Type B pancreatic cell (in vitro differentiated cells): ENCODE results near the gene ELAC1. TPM values are rescaled to one million over a fixed set of nuclear protein-coding genes. Genes with fewer than 3 reads are reported as not detected.
"Not testable (repeated sequence)": the region's sequence is repeated elsewhere in the genome, so short reads cannot be mapped to it uniquely, and the experiment has no call there.

Experiments used
- DNase-seq: peaks from one replicate; pipeline ENCODE4 v3.0.0; 2021; ENCODE audit warnings: mixed read lengths; ENCODE audit not compliant: unreplicated experiment; ENCODE audit errors: extremely low spot score
- H3K27ac Mint-ChIP-seq: 2 replicates; pipeline ENCODE4 v1.8.0; 2021; ENCODE audit warnings: mild to moderate bottlenecking, mixed read lengths
- H3K27me3 Mint-ChIP-seq: 2 replicates; pipeline ENCODE4 v1.8.0; 2021; ENCODE audit warnings: mixed read lengths
- H3K36me3 Mint-ChIP-seq: 2 replicates; pipeline ENCODE4 v1.8.0; 2021; ENCODE audit warnings: mixed read lengths
- H3K4me1 Mint-ChIP-seq: one replicate; pipeline ENCODE4 v1.8.0; 2021; ENCODE audit warnings: mixed read lengths; ENCODE audit not compliant: unreplicated experiment
- H3K4me3 Mint-ChIP-seq: 2 replicates; pipeline ENCODE4 v1.8.0; 2021; ENCODE audit warnings: mild to moderate bottlenecking, mixed read lengths
- H3K9me3 Mint-ChIP-seq: 2 replicates; pipeline ENCODE4 v1.8.0; 2021; ENCODE audit warnings: mixed read lengths
- CTCF ChIP-seq: fragments of 200-600 bp; sonication (generic); conservative IDR thresholded peaks from 2 replicates; pipeline ENCODE4 v1.5.0; 2021; ENCODE audit warnings: antibody characterized with exemption, mild to moderate bottlenecking
- total RNA-seq: library from RNA; stranded (reverse); gene quantifications from 2 replicates; pipeline ENCODE4 v1.2.1, GENCODE V29; 2021; ENCODE audit warnings: low replicate concordance

The ELAC1 gene
- total RNA-seq, 1 donor from 2014 or later = 13.9 TPM

DNA sequence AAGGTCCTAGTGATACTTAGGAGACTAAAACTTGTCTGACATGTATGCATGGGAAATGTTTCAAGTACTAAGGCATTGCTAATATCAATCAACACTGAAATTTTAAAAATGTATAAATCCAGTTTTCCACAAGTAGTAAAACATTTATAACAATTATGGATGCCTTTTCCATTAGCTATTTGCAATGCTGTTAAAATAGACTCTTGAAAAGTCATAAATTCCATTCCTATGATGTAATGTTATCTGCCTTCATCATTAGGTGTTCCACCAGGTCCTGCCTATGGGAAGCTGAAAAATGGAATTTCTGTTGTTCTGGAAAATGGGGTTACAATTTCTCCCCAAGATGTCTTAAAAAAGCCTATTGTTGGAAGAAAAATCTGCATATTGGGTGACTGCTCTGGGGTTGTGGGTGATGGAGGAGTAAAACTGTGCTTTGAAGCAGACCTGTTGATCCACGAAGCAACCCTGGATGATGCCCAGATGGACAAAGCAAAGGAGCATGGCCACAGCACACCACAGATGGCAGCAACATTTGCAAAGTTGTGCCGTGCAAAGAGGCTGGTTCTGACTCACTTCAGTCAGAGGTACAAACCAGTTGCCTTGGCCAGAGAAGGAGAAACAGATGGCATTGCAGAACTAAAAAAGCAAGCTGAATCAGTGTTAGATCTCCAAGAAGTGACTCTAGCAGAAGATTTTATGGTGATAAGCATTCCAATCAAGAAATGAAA is 18.7 kb downstream of the ELAC1 start:
- H3K4me1 Mint-ChIP-seq = peaks cover 7% of the 10 kb centered on the region
- H3K4me3 Mint-ChIP-seq = no peak overlapping the region
- no peak for TF ChIP-seq CTCF
- H3K9me3 Mint-ChIP-seq = no peaks in the 10 kb centered on the region
- no peak for DNase-seq
- peaks cover 25% of the 10 kb centered on the region for H3K36me3 Mint-ChIP-seq
- no peaks in the 10 kb centered on the region for H3K27me3 Mint-ChIP-seq
- no peak overlapping the region for H3K27ac Mint-ChIP-seq

DNA sequence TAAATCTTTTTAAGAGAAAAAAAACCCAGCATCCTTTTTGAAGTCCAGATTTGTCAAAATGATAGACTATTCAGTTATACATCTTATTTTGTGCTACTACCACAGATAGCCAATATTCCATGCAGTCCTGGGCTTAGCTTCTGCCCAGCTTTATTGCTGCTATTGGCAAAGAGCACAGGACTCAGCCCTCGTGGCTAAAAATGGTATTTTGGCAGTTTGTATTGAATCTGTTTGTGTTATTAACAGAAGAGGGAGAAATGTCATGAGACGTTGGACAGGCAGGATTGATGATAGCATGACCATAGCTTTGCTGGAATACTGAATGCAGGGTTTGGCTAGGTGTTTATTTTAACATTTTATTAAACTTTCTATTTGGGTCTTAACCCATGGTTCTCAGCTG is 19.4 kb downstream of the ELAC1 start:
- H3K4me3 Mint-ChIP-seq = no peak overlapping the region
- peaks cover 8% of the 10 kb centered on the region for H3K4me1 Mint-ChIP-seq
- no peaks in the 10 kb centered on the region for H3K9me3 Mint-ChIP-seq
- H3K36me3 Mint-ChIP-seq = peaks cover 23% of the 10 kb centered on the region
- H3K27ac Mint-ChIP-seq = no peak overlapping the region
- no peak for DNase-seq
- no peaks in the 10 kb centered on the region for H3K27me3 Mint-ChIP-seq
- no peak for TF ChIP-seq CTCF

DNA sequence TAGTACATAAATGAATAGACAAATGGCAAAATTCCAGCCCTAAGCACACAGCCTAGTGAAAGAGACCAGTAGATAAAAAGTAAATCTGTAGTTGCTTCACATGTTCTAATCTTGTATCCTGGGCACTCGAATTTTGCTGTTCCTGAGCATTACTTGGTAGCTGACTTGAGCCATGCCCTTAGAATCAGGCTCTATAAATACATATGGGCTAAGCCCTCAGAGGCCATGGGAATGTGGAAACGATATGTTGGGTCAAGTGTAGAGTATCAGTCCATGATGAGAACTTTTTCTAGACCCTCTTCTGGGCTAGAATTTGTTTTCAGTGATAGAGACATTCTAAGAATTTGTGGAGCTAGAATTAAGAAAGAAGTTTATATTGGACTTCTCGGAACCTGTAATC is 21.9 kb downstream of the ELAC1 start:
- no peak for TF ChIP-seq CTCF
- DNase-seq = no peak
- no peak overlapping the region for H3K27ac Mint-ChIP-seq
- H3K4me3 Mint-ChIP-seq = no peak overlapping the region
- no peaks in the 10 kb centered on the region for H3K27me3 Mint-ChIP-seq
- H3K9me3 Mint-ChIP-seq = no peaks in the 10 kb centered on the region
- peaks cover 13% of the 10 kb centered on the region for H3K36me3 Mint-ChIP-seq
- H3K4me1 Mint-ChIP-seq = peaks cover 5% of the 10 kb centered on the region

DNA sequence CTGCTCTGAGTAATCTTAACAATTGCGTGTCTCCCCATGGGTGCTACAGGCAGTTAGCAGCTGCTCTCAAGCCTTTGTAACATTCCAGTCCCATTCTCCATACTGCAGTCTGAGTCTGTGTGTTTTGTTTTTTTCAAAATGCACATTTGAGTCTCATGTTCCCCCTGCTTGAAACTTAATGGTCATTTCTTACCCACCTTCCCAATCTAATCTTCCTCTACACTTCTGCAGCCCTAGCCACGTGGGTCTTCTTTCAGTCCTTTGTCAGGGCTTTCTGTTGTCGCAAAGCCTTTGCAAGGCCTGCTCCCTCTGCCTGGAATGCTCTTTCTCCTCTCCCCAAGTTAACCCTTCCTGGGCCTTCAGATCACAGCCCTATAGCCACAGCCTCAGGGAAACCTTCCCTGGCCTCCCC is 24.5 kb downstream of the ELAC1 start:
- no peak for TF ChIP-seq CTCF
- H3K4me1 Mint-ChIP-seq = peaks cover 5% of the 10 kb centered on the region
- peaks cover 4% of the 10 kb centered on the region for H3K36me3 Mint-ChIP-seq
- no peak overlapping the region for H3K4me3 Mint-ChIP-seq
- DNase-seq = no peak
- no peaks in the 10 kb centered on the region for H3K27me3 Mint-ChIP-seq
- H3K9me3 Mint-ChIP-seq = no peaks in the 10 kb centered on the region
- H3K27ac Mint-ChIP-seq = peak overlapping the region; percentile 58

GRCh38 chr18:50994031-50994430 is 26.2 kb downstream of the ELAC1 start:
- Mint-ChIP-seq H3K36me3 (no peaks in the 10 kb centered on the region), H3K27ac (no peak overlapping the region), H3K27me3 (no peaks in the 10 kb centered on the region), H3K4me3 (no peak overlapping the region), H3K9me3 (no peaks in the 10 kb centered on the region), H3K4me1 (peaks cover 5% of the 10 kb centered on the region)
- no peak for TF ChIP-seq CTCF
- DNase-seq = no peak

DNA sequence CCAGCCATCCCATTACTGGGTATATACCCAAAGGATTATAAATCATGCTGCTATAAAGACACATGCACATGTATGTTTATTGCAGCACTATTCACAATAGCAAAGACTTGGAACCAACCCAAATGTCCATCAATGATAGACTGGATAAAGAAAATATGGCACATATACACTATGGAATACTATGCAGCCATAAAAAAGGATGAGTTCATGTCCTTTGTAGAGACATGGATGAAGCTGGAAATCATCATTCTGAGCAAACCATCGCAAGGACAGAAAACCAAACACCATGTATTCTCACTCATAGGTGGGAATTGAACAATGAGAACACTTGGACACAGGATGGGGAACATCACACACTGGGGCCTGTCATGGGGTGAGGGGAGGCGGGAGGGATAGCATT is 35.3 kb downstream of the ELAC1 start:
- H3K36me3 Mint-ChIP-seq, H3K27me3 Mint-ChIP-seq, H3K4me3 Mint-ChIP-seq, DNase-seq, H3K9me3 Mint-ChIP-seq, H3K27ac Mint-ChIP-seq, H3K4me1 Mint-ChIP-seq: not testable (repeated sequence)
